Caco-2 (cell line): Measurements from ENCODE around the gene ZEB1. TPM values are rescaled to one million over a fixed set of nuclear protein-coding genes. Genes with fewer than 3 reads are reported as not detected.

Source experiments
- BruUV-seq: library from RNA; stranded (reverse); fragments of 400-500 nt; replicated peaks from 2 replicates; lab custom pipeline; 2021; lab: Mats Ljungman, UMichigan
- CTCF ChIA-PET: fragments of 300-600 bp; sonication (Branson Sonifier 250); formaldehyde crosslinking; loops from one replicate; lab custom pipeline; 2022; ENCODE audit warnings: antibody characterized with exemption; lab: Charles Lee
- POLR2A ChIA-PET: fragments of 300-600 bp; sonication (Branson Sonifier 250); formaldehyde crosslinking; loops from one replicate; lab custom pipeline; 2022; ENCODE audit warnings: antibody characterized with exemption; lab: Charles Lee
- DNase-seq, 2 experiments: peaks; one replicate each; pipeline versions ENCODE4 v3.0.0 to v3.0.0-alpha.2; 2020 to 2022
- H3K27me3 ChIP-seq: replicated peaks from 2 replicates; pipeline ENCODE4 v1.6.0; 2011; ENCODE audit warnings: low read length; ENCODE audit not compliant: control insufficient read depth, insufficient read depth
- H3K36me3 ChIP-seq: 2 replicates; pipeline ENCODE4 v1.5.1; 2011; ENCODE audit warnings: low read length; ENCODE audit not compliant: control insufficient read depth, insufficient read depth
- H3K4me1 ChIP-seq: fragments of 250-450 bp; sonication (Bioruptor Pico); 2 replicates; pipeline ENCODE4 v1.5.1; 2020; ENCODE audit warnings: mild to moderate bottlenecking
- H3K4me3 ChIP-seq: 2 replicates; pipeline ENCODE4 v1.5.1; 2011; ENCODE audit warnings: low read depth, mild to moderate bottlenecking, control low read depth, low read length
- H3K9me3 ChIP-seq: fragments of 250-450 bp; sonication (Bioruptor Pico); 2 replicates; pipeline ENCODE4 v1.5.1; 2020; ENCODE audit warnings: mild to moderate bottlenecking, moderate library complexity
- H3K27ac Mint-ChIP-seq: one replicate; pipeline ENCODE4 v1.8.0; 2022; ENCODE audit warnings: mixed read lengths; ENCODE audit not compliant: unreplicated experiment
- H3K27me3 Mint-ChIP-seq: one replicate; pipeline ENCODE4 v1.8.0; 2022; ENCODE audit warnings: mixed read lengths; ENCODE audit not compliant: insufficient read depth, unreplicated experiment
- H3K36me3 Mint-ChIP-seq: one replicate; pipeline ENCODE4 v1.8.0; 2022; ENCODE audit warnings: mild to moderate bottlenecking, mixed read lengths; ENCODE audit not compliant: insufficient read depth, unreplicated experiment
- H3K4me1 Mint-ChIP-seq: one replicate; pipeline ENCODE4 v1.8.0; 2022; ENCODE audit warnings: low read depth, mixed read lengths; ENCODE audit not compliant: unreplicated experiment
- H3K4me3 Mint-ChIP-seq: one replicate; pipeline ENCODE4 v1.8.0; 2022; ENCODE audit warnings: mild to moderate bottlenecking, moderate library complexity, mixed read lengths; ENCODE audit not compliant: unreplicated experiment
- H3K9me3 Mint-ChIP-seq: one replicate; pipeline ENCODE4 v1.8.0; 2022; ENCODE audit warnings: mixed read lengths; ENCODE audit not compliant: unreplicated experiment
- intact Hi-C: fragments of 100-400 bp; cut with micrococcal nuclease; formaldehyde crosslinking; loops from one replicate; pipeline ENCODE4 v1.10.0; 2022; ENCODE audit not compliant: unreplicated experiment
- total RNA-seq: library from RNA; stranded (reverse); gene quantifications from 2 replicates; pipeline ENCODE4 v1.2.3, GENCODE V29; 2022
- TF ChIP-seq, protein P1 (sequence below), 2 experiments: fragments of 200-600 bp in 1 of 2; IDR thresholded peaks; 1 replicate in 1 of 2; 2 replicates in 1 of 2; pipeline versions ENCODE4 v1.5.1 to v1.8.0; 2011 to 2022; ENCODE audit warnings: antibody characterized with exemption in 1 of 2, control low read depth in 1 of 2, inconsistent platforms in 1 of 2, low read depth in 1 of 2, low read length in 1 of 2, mild to moderate bottlenecking in 1 of 2, moderate library complexity in 1 of 2; ENCODE audit not compliant: insufficient read depth in 1 of 2, severe bottlenecking in 1 of 2, unreplicated experiment in 1 of 2

The ZEB1 gene
- total RNA-seq, 1 experiment from 2014 or later: not detected

DNA sequence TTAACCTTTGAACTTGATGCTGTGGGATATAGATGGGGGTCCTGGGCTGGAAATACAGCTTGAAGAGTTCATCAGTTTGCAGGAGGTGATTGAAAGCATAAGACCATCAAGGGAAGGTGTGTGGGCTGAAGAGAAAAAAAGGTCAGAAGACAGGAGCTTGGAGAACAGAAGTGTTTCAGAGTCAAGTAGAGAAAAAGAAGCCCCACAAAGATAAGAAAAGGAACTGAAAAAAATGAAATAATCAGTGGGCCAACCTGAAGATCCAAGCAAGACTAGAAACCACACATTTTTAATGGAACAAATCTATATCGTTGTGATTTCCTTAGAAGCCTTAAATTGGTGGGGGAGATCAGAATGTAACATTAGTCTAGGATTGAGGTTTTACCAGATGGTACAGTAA, 22.5 kb downstream of the ZEB1 start:
- no peak overlapping the region for H3K4me3 Mint-ChIP-seq
- H3K27me3 Mint-ChIP-seq: no peaks in the 10 kb centered on the region
- CTCF ChIA-PET: no interaction called here
- POLR2A ChIA-PET: no interaction called here
- H3K36me3 ChIP-seq: no peaks in the 10 kb centered on the region
- no peaks in the 10 kb centered on the region for H3K27me3 ChIP-seq
- H3K4me1 Mint-ChIP-seq: no peaks in the 10 kb centered on the region
- H3K27ac Mint-ChIP-seq: no peak overlapping the region
- no peak for DNase-seq
- no peaks in the 10 kb centered on the region for H3K9me3 Mint-ChIP-seq
- H3K9me3 ChIP-seq: no peaks in the 10 kb centered on the region
- H3K36me3 Mint-ChIP-seq: no peaks in the 10 kb centered on the region
- no TSS peak for BruUV-seq
- H3K4me1 ChIP-seq: no peaks in the 10 kb centered on the region
- intact Hi-C loops: no loop called here
- H3K4me3 ChIP-seq: no peak overlapping the region
- TF ChIP-seq, protein P1, sequence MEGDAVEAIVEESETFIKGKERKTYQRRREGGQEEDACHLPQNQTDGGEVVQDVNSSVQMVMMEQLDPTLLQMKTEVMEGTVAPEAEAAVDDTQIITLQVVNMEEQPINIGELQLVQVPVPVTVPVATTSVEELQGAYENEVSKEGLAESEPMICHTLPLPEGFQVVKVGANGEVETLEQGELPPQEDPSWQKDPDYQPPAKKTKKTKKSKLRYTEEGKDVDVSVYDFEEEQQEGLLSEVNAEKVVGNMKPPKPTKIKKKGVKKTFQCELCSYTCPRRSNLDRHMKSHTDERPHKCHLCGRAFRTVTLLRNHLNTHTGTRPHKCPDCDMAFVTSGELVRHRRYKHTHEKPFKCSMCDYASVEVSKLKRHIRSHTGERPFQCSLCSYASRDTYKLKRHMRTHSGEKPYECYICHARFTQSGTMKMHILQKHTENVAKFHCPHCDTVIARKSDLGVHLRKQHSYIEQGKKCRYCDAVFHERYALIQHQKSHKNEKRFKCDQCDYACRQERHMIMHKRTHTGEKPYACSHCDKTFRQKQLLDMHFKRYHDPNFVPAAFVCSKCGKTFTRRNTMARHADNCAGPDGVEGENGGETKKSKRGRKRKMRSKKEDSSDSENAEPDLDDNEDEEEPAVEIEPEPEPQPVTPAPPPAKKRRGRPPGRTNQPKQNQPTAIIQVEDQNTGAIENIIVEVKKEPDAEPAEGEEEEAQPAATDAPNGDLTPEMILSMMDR (IDR thresholded peaks at IDR 0.05; ENCODE audit: insufficient read depth in 1 of 2, low read depth in 1 of 2, low read length in 1 of 2, severe bottlenecking in 1 of 2, unreplicated experiment in 1 of 2): no peak

DNA sequence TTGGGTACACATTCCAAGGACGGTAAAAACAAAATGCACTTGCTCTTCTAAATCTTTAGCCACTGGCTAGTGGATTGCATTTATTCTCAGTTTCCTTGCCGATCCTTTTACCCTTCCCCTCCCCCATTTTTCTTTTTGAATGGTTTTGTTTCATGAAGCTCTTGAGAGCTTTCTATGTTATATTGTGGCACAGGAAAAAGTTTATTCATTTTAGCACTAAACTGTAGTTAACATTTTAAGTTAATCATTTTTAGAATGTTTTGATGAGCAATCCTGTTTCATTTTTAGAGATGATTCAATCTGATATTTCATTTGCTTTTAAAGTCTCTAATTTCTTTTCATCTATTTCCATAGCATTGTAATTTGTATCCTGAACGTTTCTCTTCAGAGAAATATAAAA, 24.0 kb downstream of the ZEB1 start:
- no peak overlapping the region for H3K4me3 ChIP-seq
- no peaks in the 10 kb centered on the region for H3K9me3 ChIP-seq
- Mint-ChIP-seq H3K4me3 (no peak overlapping the region), H3K27ac (no peak overlapping the region), H3K27me3 (no peaks in the 10 kb centered on the region), H3K36me3 (no peaks in the 10 kb centered on the region), H3K9me3 (no peaks in the 10 kb centered on the region), H3K4me1 (no peaks in the 10 kb centered on the region)
- ChIA-PET CTCF (no interaction called here), POLR2A (no interaction called here)
- intact Hi-C loops: no loop called here
- DNase-seq: no peak
- H3K27me3 ChIP-seq: no peaks in the 10 kb centered on the region
- TF ChIP-seq, protein P1 (IDR thresholded peaks at IDR 0.05; ENCODE audit: insufficient read depth in 1 of 2, low read depth in 1 of 2, low read length in 1 of 2, severe bottlenecking in 1 of 2, unreplicated experiment in 1 of 2): no peak
- no peaks in the 10 kb centered on the region for H3K36me3 ChIP-seq
- H3K4me1 ChIP-seq: no peaks in the 10 kb centered on the region
- no TSS peak for BruUV-seq

DNA sequence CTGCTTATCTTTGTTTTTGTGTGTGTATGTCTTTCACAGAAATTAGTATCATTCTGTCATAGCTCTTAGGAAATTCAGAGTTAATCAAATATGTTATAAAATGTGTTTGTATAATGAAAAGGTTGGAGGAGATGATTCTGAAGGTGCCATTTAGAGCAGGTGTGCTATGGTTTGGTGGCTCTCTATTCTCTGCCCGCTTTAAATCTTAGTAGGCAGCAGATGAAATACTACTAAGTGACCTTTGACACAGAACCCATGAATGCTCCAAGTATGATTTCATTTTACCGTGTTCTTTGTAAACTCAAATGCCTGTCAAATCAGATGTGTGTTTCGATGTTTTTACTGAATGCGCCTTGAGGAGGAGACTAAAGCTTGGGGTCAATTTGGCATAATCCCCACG, 24.5 kb downstream of the ZEB1 start:
- intact Hi-C loops: no loop called here
- no peaks in the 10 kb centered on the region for H3K9me3 ChIP-seq
- POLR2A ChIA-PET: no interaction called here
- H3K9me3 Mint-ChIP-seq: no peaks in the 10 kb centered on the region
- no peak overlapping the region for H3K4me3 Mint-ChIP-seq
- no peaks in the 10 kb centered on the region for H3K36me3 Mint-ChIP-seq
- H3K4me3 ChIP-seq: no peak overlapping the region
- CTCF ChIA-PET: no interaction called here
- no peaks in the 10 kb centered on the region for H3K27me3 ChIP-seq
- no peak for DNase-seq
- TF ChIP-seq, protein P1 (IDR thresholded peaks at IDR 0.05; ENCODE audit: insufficient read depth in 1 of 2, low read depth in 1 of 2, low read length in 1 of 2, severe bottlenecking in 1 of 2, unreplicated experiment in 1 of 2): no peak
- H3K4me1 ChIP-seq: no peaks in the 10 kb centered on the region
- BruUV-seq: no TSS peak
- H3K27ac Mint-ChIP-seq: no peak overlapping the region
- no peaks in the 10 kb centered on the region for H3K4me1 Mint-ChIP-seq
- H3K27me3 Mint-ChIP-seq: no peaks in the 10 kb centered on the region
- H3K36me3 ChIP-seq: no peaks in the 10 kb centered on the region
